B cell (primary cell): ENCODE measurements around the gene MPDU1. TPM values are rescaled to one million over a fixed set of nuclear protein-coding genes. Genes with fewer than 3 reads are reported as not detected.

Experiments
- ATAC-seq: fragments of 200-7000 bp; cut with Tn5 transposase; one replicate; pipeline ENCODE4 v1.10.0; 2021; ENCODE audit warnings: low read depth, mild to moderate bottlenecking, moderate number of reproducible peaks, moderate library complexity
- CTCF ChIA-PET: fragments of 350-600 bp; sonication (Branson Sonifier 250); formaldehyde crosslinking; loops from one replicate; lab custom pipeline; 2021; ENCODE audit warnings: antibody characterized with exemption, inconsistent platforms; lab: Charles Lee
- POLR2A ChIA-PET: fragments of 350-600 bp; sonication (Branson Sonifier 250); formaldehyde crosslinking; loops from one replicate; lab custom pipeline; 2021; ENCODE audit warnings: antibody characterized with exemption; lab: Charles Lee
- DNase-seq: peaks from one replicate; pipeline ENCODE4 v3.0.0; 2013
- H2AFZ ChIP-seq: 2 replicates; pipeline ENCODE4 v1.6.1; 2012; ENCODE audit warnings: mild to moderate bottlenecking, low read depth, low read length; ENCODE audit not compliant: insufficient read depth, poor library complexity, severe bottlenecking
- H3K27ac ChIP-seq, 2 donors: 1 replicate in 1 of 2; 2 replicates in 1 of 2; pipeline ENCODE4 v1.5.1; 2012 to 2013; ENCODE audit warnings: low read length in 2 of 2, mild to moderate bottlenecking in 2 of 2, moderate library complexity in 1 of 2
- H3K27me3 ChIP-seq, 4 experiments: fragments of 200-600 bp in 1 of 4; sonication (generic) in 1 of 4; replicated peaks in 1 of 4; 1 replicate in 2 of 4; 2 replicates in 2 of 4; pipeline versions ENCODE4 v1.6.1 to v1.7.0; 2013 to 2016; ENCODE audit warnings: low read length in 3 of 4, mild to moderate bottlenecking in 2 of 4, mixed read lengths in 1 of 4, moderate library complexity in 1 of 4; ENCODE audit not compliant: insufficient read depth in 4 of 4, control insufficient read depth in 3 of 4; ENCODE audit errors: control extremely low read depth in 1 of 4
- H3K36me3 ChIP-seq, 2 experiments: replicated peaks in 1 of 2; 1 replicate in 1 of 2; 2 replicates in 1 of 2; pipeline versions ENCODE4 v1.6.1 to v1.7.1; 2013; ENCODE audit warnings: low read length in 1 of 2; ENCODE audit not compliant: insufficient read depth in 2 of 2, control insufficient read depth in 1 of 2; ENCODE audit errors: control extremely low read depth in 1 of 2, extremely low read depth in 1 of 2
- H3K4me1 ChIP-seq, 2 donors: fragments of 200-600 bp in 1 of 2; sonication (generic) in 1 of 2; 1 replicate in 1 of 2; 2 replicates in 1 of 2; pipeline versions ENCODE4 v1.5.1 to v1.6.1; 2013 to 2017; ENCODE audit warnings: low read length in 2 of 2; ENCODE audit not compliant: control insufficient read depth in 2 of 2, insufficient read depth in 2 of 2
- H3K4me2 ChIP-seq: replicated peaks from 2 replicates; pipeline ENCODE3; 2012; ENCODE audit warnings: mild to moderate bottlenecking, low read depth, low read length; ENCODE audit not compliant: poor library complexity, severe bottlenecking
- H3K4me3 ChIP-seq, 5 experiments: fragments of 200-600 bp in 1 of 5; sonication (generic) in 1 of 5; 1 replicate in 3 of 5; 2 replicates in 2 of 5; pipeline versions ENCODE4 v1.5.1 to v1.7.0; 2011 to 2016; ENCODE audit warnings: low read length in 4 of 5, mild to moderate bottlenecking in 4 of 5, low read depth in 2 of 5, control low read depth in 1 of 5, moderate library complexity in 1 of 5; ENCODE audit not compliant: insufficient read depth in 1 of 5; ENCODE audit errors: control extremely low read depth in 1 of 5, extremely low read depth in 1 of 5
- H3K79me2 ChIP-seq: fragments of 200-600 bp; sonication (generic); one replicate; pipeline ENCODE4 v1.6.0; 2016; ENCODE audit warnings: low read length; ENCODE audit not compliant: control insufficient read depth, insufficient read depth
- H3K9ac ChIP-seq: fragments of 200-600 bp; sonication (generic); 2 replicates; pipeline ENCODE4 v1.6.1; 2017; ENCODE audit warnings: mild to moderate bottlenecking, low read length, moderate library complexity
- H3K9me3 ChIP-seq, 3 donors: one replicate each; pipeline versions ENCODE4 v1.6.1 to v1.7.1; 2013; ENCODE audit warnings: low read length in 2 of 3; ENCODE audit not compliant: control insufficient read depth in 2 of 3, insufficient read depth in 1 of 3; ENCODE audit errors: control extremely low read depth in 1 of 3
- H4K20me1 ChIP-seq: 2 replicates; pipeline ENCODE4 v1.6.0; 2012; ENCODE audit warnings: mild to moderate bottlenecking, low read length; ENCODE audit not compliant: insufficient read depth, control insufficient read depth, poor library complexity, severe bottlenecking
- H3K27ac Mint-ChIP-seq: one replicate; pipeline ENCODE4 v1.8.0; 2021; ENCODE audit warnings: mixed read lengths
- H3K27me3 Mint-ChIP-seq: one replicate; pipeline ENCODE4 v1.8.0; 2021; ENCODE audit warnings: mixed read lengths
- H3K4me1 Mint-ChIP-seq: one replicate; pipeline ENCODE4 v1.8.0; 2021; ENCODE audit warnings: mixed read lengths
- H3K4me3 Mint-ChIP-seq: one replicate; pipeline ENCODE4 v1.8.0; 2021; ENCODE audit warnings: mixed read lengths
- H3K9me3 Mint-ChIP-seq: one replicate; pipeline ENCODE4 v1.8.0; 2022; ENCODE audit warnings: mixed read lengths; ENCODE audit not compliant: insufficient read depth
- EZH2 ChIP-seq: IDR thresholded peaks from 2 replicates; pipeline ENCODE4 v1.6.1; 2012; ENCODE audit warnings: borderline replicate concordance, low read depth, mild to moderate bottlenecking, moderate library complexity, low read length; ENCODE audit not compliant: insufficient read depth, poor library complexity, severe bottlenecking
- WGBS: methylation state at CpG from one replicate; pipeline ENCODE4 v1.1.5; 2013; ENCODE audit warnings: missing lambda C conversion rate; ENCODE audit not compliant: insufficient coverage; 5-methylcytosine and 5-hydroxymethylcytosine counted together
- intact Hi-C: fragments of 100-400 bp; cut with micrococcal nuclease; formaldehyde crosslinking; loops from one replicate; pipeline ENCODE4 v1.10.0; 2022
- polyA plus RNA-seq: library from polyadenylated mRNA; depleted of rRNA; stranded (reverse); fragments of >200 nt; gene quantifications from 2 replicates; pipeline ENCODE4 v1.2.3, GENCODE V29; 2012
- total RNA-seq, 2 donors: library from RNA; stranded (reverse); fragments of 120-200 nt in 1 of 2; gene quantifications; 1 replicate in 1 of 2; 2 replicates in 1 of 2; pipeline versions ENCODE4 v1.2.3 to v1.2.4, GENCODE V29; 2013 to 2022
- TF ChIP-seq, protein P1 (sequence below): fragments of 200-600 bp; IDR thresholded peaks from one replicate; pipeline ENCODE4 v1.8.0; 2022; ENCODE audit warnings: antibody characterized with exemption, mild to moderate bottlenecking

The MPDU1 gene
- total and polyA plus RNA-seq, 2 donors (not counting 1 experiment from before 2014, with no cell fraction given): 31.7 to 51.5 TPM

GRCh38 chr17:7579001-7579833 is 4.4 kb upstream of the MPDU1 start, which contains the start of gene CD68:
CD68 (plus strand) TSS chr17:7579638; CDS start chr17:7579678, 40 bp downstream.
- POLR2A ChIA-PET: interaction anchor here (0.6 to 1.4 kb wide), 8 partner anchors 17 to 920 kb away, joined by 3 to 6 read pairs (median 3); partner anchors contain the start of genes FXR2, NEURL4, SENP3 and TP53
- H3K9me3 ChIP-seq: no peaks in the 10 kb centered on the region
- Mint-ChIP-seq H3K27me3 (no peaks in the 10 kb centered on the region), H3K27ac (peak within 1 kb of the TSS; percentile 93), H3K4me3 (peak within 1 kb of the TSS; percentile 80), H3K4me1 (peaks cover 84% of the 10 kb centered on the region), H3K9me3 (no peaks in the 10 kb centered on the region)
- H3K36me3 ChIP-seq: peaks cover 22 to 54% of the 10 kb centered on the region in 2 experiments
- WGBS: 48% methylated on average over 4 of the region's 7 CpGs
- no peak within 1 kb of the TSS for H2AFZ ChIP-seq
- CTCF ChIA-PET: interaction anchor here (0.9 to 3.9 kb wide), 7 partner anchors 11 to 143 kb away, joined by 3 to 23 read pairs (median 11); partner anchors contain the start of genes SENP3, SOX15, TP53 and WRAP53
- ATAC-seq (peak; percentile 68), DNase-seq (peak; percentile 85)
- TF ChIP-seq EZH2: no peak
- TF ChIP-seq, protein P1, sequence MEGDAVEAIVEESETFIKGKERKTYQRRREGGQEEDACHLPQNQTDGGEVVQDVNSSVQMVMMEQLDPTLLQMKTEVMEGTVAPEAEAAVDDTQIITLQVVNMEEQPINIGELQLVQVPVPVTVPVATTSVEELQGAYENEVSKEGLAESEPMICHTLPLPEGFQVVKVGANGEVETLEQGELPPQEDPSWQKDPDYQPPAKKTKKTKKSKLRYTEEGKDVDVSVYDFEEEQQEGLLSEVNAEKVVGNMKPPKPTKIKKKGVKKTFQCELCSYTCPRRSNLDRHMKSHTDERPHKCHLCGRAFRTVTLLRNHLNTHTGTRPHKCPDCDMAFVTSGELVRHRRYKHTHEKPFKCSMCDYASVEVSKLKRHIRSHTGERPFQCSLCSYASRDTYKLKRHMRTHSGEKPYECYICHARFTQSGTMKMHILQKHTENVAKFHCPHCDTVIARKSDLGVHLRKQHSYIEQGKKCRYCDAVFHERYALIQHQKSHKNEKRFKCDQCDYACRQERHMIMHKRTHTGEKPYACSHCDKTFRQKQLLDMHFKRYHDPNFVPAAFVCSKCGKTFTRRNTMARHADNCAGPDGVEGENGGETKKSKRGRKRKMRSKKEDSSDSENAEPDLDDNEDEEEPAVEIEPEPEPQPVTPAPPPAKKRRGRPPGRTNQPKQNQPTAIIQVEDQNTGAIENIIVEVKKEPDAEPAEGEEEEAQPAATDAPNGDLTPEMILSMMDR: no peak
- peak within 1 kb of the TSS; percentile 19 for H3K9ac ChIP-seq
- intact Hi-C loops: loop anchor here (10.0 kb wide), 1 partner anchor 564 kb away; the partner anchor contains the start of gene RNASEK
- H3K79me2 ChIP-seq: peaks cover 46% of the 10 kb centered on the region
- H3K4me3 ChIP-seq: peak within 1 kb of the TSS in 4 of 5 experiments; percentile 4 to 41 (median 21)
- peaks cover 53 to 70% of the 10 kb centered on the region in 2 donors for H3K4me1 ChIP-seq
- H3K4me2 ChIP-seq: peak within 1 kb of the TSS; percentile 66
- H4K20me1 ChIP-seq: peaks cover 46% of the 10 kb centered on the region
- H3K27me3 ChIP-seq: no peaks in the 10 kb centered on the region
- peak within 1 kb of the TSS; percentile 70 to 71 for H3K27ac ChIP-seq
